ENCODE results near the gene ME3. TPM values are rescaled to one million over a fixed set of nuclear protein-coding genes. Genes with fewer than 3 reads are reported as not detected.

ME3 gene
- total and polyA plus RNA-seq, 4 donors, result 1.4 to 7.2 (median 2.3) TPM

- WGBS, result 76% methylated on average over 1 of the region's 1 CpG
- no peak for DNase-seq (ENCODE audit: low spot score)
- H3K9me3 ChIP-seq (ENCODE audit: control insufficient read depth in 4 of 4, low read length in 3 of 4), result peaks cover 0 to 2% (median 2%) of the 10 kb centered on the region in 4 donors
Measured at GRCh38 chr11:86513746-86514373, 158.6 kb downstream of the ME3 start.

GRCh38 chr11:86513138-86513537 is 159.3 kb downstream of the ME3 start:
- no peak overlapping the region for H3K27ac ChIP-seq (ENCODE audit: low read depth in 1 of 2, low read length in 2 of 2)
- H3K27me3 ChIP-seq (ENCODE audit: control insufficient read depth in 4 of 4, insufficient read depth in 4 of 4, low read length in 3 of 4), result no peaks in the 10 kb centered on the region
- TF ChIP-seq ATF3 (IDR thresholded peaks at IDR 0.05), result no peak
- TF ChIP-seq NR2F2 (IDR thresholded peaks at IDR 0.05), result no peak
- TF ChIP-seq FOXA2 (IDR thresholded peaks at IDR 0.05), result no peak
- no peak for TF ChIP-seq RAD21 (IDR thresholded peaks at IDR 0.05)
- no peak for TF ChIP-seq ZBTB33 (IDR thresholded peaks at IDR 0.05)
- H3K4me1 ChIP-seq (ENCODE audit: control insufficient read depth in 4 of 4, insufficient read depth in 4 of 4, low read length in 3 of 4), result peaks cover 8 to 21% (median 11%) of the 10 kb centered on the region in 4 donors
- H3K9ac ChIP-seq (ENCODE audit: low read depth in 1 of 2, low read length in 2 of 2), result no peak overlapping the region
- 95% methylated on average over 1 of the region's 1 CpG for WGBS
- no peak overlapping the region for H3K4me3 ChIP-seq (ENCODE audit: low read depth in 1 of 3, low read length in 3 of 3)
- no peaks in the 10 kb centered on the region for H3K36me3 ChIP-seq (ENCODE audit: control insufficient read depth in 4 of 4, insufficient read depth in 3 of 4, low read depth in 1 of 4, low read length in 3 of 4)
- H3K9me3 ChIP-seq (ENCODE audit: control insufficient read depth in 4 of 4, low read length in 3 of 4), result peaks cover 0 to 2% (median 2%) of the 10 kb centered on the region in 4 donors
- no peak for DNase-seq (ENCODE audit: low spot score)

More at GRCh38 chr11:86513746-86514373, 158.6 kb downstream of the ME3 start:
- no peaks in the 10 kb centered on the region for H3K27me3 ChIP-seq (ENCODE audit: control insufficient read depth in 4 of 4, insufficient read depth in 4 of 4, low read length in 3 of 4)
- no peaks in the 10 kb centered on the region for H3K36me3 ChIP-seq (ENCODE audit: control insufficient read depth in 4 of 4, insufficient read depth in 3 of 4, low read depth in 1 of 4, low read length in 3 of 4)
- H3K9ac ChIP-seq (ENCODE audit: low read depth in 1 of 2, low read length in 2 of 2), result no peak overlapping the region
- H3K4me1 ChIP-seq (ENCODE audit: control insufficient read depth in 4 of 4, insufficient read depth in 4 of 4, low read length in 3 of 4), result peaks cover 6 to 14% (median 7%) of the 10 kb centered on the region in 4 donors
- H3K4me3 ChIP-seq (ENCODE audit: low read depth in 1 of 3, low read length in 3 of 3), result no peak overlapping the region
- H3K27ac ChIP-seq (ENCODE audit: low read depth in 1 of 2, low read length in 2 of 2), result no peak overlapping the region
- TF ChIP-seq TAF1 (conservative IDR thresholded peaks at IDR 0.05) (no peak), YY1 (IDR thresholded peaks at IDR 0.05) (no peak), JUND (IDR thresholded peaks at IDR 0.05) (no peak), SP1 (IDR thresholded peaks at IDR 0.05) (no peak), EGR1 (IDR thresholded peaks at IDR 0.05; ENCODE audit: low read depth in 2 of 2) (no peak), RXRA (IDR thresholded peaks at IDR 0.05) (no peak), ATF3 (IDR thresholded peaks at IDR 0.05) (no peak), ZBTB33 (IDR thresholded peaks at IDR 0.05) (no peak), RAD21 (IDR thresholded peaks at IDR 0.05) (no peak), HNF4A (conservative IDR thresholded peaks at IDR 0.05) (no peak), REST (IDR thresholded peaks at IDR 0.05) (no peak)

Measured in liver (tissue), 9 donors.